Left renal cortex interstitium (tissue), 4 donors: Measurements from ENCODE around the gene ENPP1. TPM values are rescaled to one million over a fixed set of nuclear protein-coding genes. Genes with fewer than 3 reads are reported as not detected.

Source experiments
- DNase-seq, 4 donors: peaks; one replicate each; pipeline ENCODE4 v3.0.0-alpha.2; 2013; ENCODE audit warnings: low read depth in 4 of 4, low spot score in 2 of 4, missing footprints in 1 of 4
- polyA plus RNA-seq, 4 donors: library from polyadenylated mRNA; unstranded; fragments of 120-200 nt; gene quantifications; one replicate each; pipeline ENCODE4 v1.2.1, GENCODE V29; 2013; ENCODE audit not compliant: insufficient read length in 4 of 4

The ENPP1 gene
- polyA plus RNA-seq, 4 donors = 18.3 to 27.7 (median 20.3) TPM

- DNase-seq = no peak
Observed at GRCh38 chr6:131782764-131783163, 25.1 kb upstream of the ENPP1 start.

- DNase-seq = no peak
Observed at GRCh38 chr6:131784561-131784960, 23.3 kb upstream of the ENPP1 start.

- DNase-seq = no peak
Observed at GRCh38 chr6:131787079-131787478, 20.7 kb upstream of the ENPP1 start.

GRCh38 chr6:131787766-131788712, 19.8 kb upstream of the ENPP1 start:
- DNase-seq = no peak

- DNase-seq = no peak
Observed at GRCh38 chr6:131789219-131789618, 18.6 kb upstream of the ENPP1 start.

- no peak for DNase-seq
Observed at GRCh38 chr6:131791476-131791875, 16.3 kb upstream of the ENPP1 start.

- DNase-seq = no peak
Observed at GRCh38 chr6:131792091-131792496, 15.7 kb upstream of the ENPP1 start.

GRCh38 chr6:131795366-131795765, 12.5 kb upstream of the ENPP1 start:
- DNase-seq = no peak

GRCh38 chr6:131802347-131802746, 5.5 kb upstream of the ENPP1 start:
- no peak for DNase-seq

- no peak for DNase-seq
Observed at GRCh38 chr6:131803007-131803769, 4.6 kb upstream of the ENPP1 start.

- peak in 1 of 4 donors; percentile 50 for DNase-seq
Observed at GRCh38 chr6:131804131-131804530, 3.7 kb upstream of the ENPP1 start.

GRCh38 chr6:131807321-131807643, 538 bp upstream of the ENPP1 start:
- DNase-seq = no peak

GRCh38 chr6:131808460-131809269, 845 bp downstream of the ENPP1 start:
- DNase-seq = no peak

- DNase-seq = no peak
Observed at GRCh38 chr6:131811500-131811899, 3.7 kb downstream of the ENPP1 start.

- no peak for DNase-seq
Observed at GRCh38 chr6:131813991-131814390, 6.2 kb downstream of the ENPP1 start.

- no peak for DNase-seq
Observed at GRCh38 chr6:131816869-131817268, 9.0 kb downstream of the ENPP1 start.

- DNase-seq = no peak
Observed at GRCh38 chr6:131819572-131820124, 11.8 kb downstream of the ENPP1 start.

- no peak for DNase-seq
Observed at GRCh38 chr6:131821010-131821807, 13.4 kb downstream of the ENPP1 start.

- DNase-seq = no peak
Observed at GRCh38 chr6:131822119-131822518, 14.3 kb downstream of the ENPP1 start.
